Dermis microvascular lymphatic vessel endothelial cell (primary cell): ENCODE results near the gene DLGAP5. TPM values are rescaled to one million over a fixed set of nuclear protein-coding genes. Genes with fewer than 3 reads are reported as not detected.

ENCODE experiments used
- DNase-seq, 2 donors: peaks; one replicate each; pipeline versions ENCODE4 v3.0.0 to v3.0.0-alpha.2; 2010; ENCODE audit warnings: low read depth in 2 of 2
- total RNA-seq: library from RNA; depleted of rRNA; stranded (reverse); fragments of >200 nt; gene quantifications from 2 replicates; pipeline ENCODE4 v1.2.1, GENCODE V29; 2014

Gene DLGAP5
- total RNA-seq, 1 donor from 2014 or later, result 33.6 TPM

- peak in 1 of 2 donors; percentile 75 for DNase-seq
Measured at GRCh38 chr14:55129428-55130195, 61.8 kb downstream of the DLGAP5 start.

DNA sequence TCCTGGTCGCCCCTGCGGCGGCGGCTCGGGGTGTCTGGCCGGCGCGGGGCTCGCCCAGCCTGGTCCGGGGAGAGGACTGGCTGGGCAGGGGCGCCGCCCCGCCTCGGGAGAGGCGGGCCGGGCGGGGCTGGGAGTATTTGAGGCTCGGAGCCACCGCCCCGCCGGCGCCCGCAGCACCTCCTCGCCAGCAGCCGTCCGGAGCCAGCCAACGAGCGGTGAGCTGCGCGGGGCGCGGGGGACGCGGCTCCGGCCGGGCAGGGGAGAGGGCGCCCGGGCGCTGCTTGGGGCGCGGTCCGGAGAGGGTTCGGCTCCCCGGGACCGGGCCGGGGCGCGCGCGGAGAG, 62.3 kb downstream of the DLGAP5 start, which contains the start of gene LGALS3:
TSS of gene LGALS3 (plus strand) at position 167 of the 342 bp plus-strand sequence. CDS start 8,122 bp downstream, outside the sequence.
- DNase-seq, result peak in 1 of 2 donors; percentile 72

- no peak for DNase-seq
Measured at GRCh38 chr14:55128386-55129085, 62.8 kb downstream of the DLGAP5 start.

GRCh38 chr14:55127460-55127951, 63.9 kb downstream of the DLGAP5 start:
- DNase-seq, result no peak

- DNase-seq, result no peak
Measured at GRCh38 chr14:55126932-55127459, 64.4 kb downstream of the DLGAP5 start.

DNA sequence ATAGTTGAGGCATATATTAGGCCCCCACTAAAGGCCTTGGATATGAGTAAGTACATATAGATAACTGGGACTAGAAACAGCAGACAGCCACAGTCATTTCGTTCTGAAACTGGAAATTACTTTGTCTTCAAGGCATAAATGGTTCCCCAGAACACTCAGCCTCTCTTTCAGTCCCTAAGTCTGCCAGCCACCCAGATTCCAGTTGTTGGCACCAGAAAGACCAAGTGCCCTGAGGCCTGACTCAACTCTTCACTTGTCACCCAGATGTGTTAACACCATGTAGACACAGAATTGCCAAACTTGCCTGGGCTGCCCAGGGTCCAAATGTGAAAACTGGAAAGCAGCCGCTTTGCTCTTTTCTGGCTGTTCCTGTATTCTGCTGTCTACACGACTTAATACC, 65.4 kb downstream of the DLGAP5 start:
- DNase-seq, result no peak

DNA sequence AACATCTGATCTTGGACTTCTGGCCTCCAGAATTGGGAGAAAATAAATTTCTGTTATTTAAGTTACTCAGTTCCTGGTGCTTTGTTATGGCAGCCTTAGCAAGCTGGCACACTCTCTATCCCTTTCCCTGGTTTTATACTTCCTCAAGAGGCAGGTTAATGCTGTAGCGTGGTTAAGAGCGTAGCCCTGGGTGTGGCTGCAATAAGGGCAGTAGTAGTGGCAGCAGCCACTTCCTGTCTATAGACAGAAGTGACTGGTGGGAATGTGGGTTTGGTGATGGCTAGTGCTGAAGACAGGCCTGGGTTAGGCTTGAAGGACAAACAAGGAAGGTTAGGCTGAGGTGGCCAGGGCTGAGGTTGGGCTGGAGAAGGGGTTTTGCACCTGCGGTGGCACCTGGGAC, 66.0 kb downstream of the DLGAP5 start:
- DNase-seq, result no peak

- no peak for DNase-seq
Measured at GRCh38 chr14:55124774-55125386, 66.5 kb downstream of the DLGAP5 start.

DNA sequence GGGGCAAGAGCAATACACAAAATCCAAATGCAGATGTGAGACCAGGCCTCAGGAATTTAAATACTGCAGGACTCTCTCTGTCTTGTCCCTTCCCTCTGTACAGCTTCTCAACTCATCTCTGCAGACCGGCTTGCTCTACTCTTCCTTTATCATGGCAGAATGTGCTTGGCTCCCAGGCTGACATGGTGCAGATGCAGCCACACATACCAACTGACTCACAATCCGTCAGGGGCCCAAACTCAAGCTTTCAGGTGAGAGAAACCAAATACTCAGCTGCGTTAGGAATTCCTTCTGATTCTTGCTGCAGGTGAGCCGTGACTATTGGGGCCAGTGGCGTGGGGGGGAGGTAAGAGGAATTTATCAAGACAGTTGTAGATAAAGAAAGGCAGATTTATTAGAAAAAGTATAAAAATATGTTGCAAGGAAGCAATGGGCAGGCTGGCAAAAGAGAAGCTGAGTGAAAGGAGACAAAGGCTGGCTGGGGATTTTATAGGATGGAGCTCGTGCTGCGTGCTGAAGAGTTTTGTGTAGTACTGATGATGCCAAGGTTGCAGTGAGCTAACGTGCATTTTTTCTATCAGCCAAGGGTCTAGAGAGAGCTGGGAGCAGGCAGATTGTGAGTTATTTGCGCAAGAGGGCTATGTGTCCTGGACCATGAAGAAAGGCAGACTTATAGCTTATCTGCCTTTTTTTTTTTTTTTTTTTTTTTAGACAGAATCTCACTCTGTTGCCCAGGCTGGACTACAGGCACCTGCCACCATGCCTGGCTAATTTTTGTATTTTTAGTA, 67.3 kb downstream of the DLGAP5 start:
- DNase-seq, result no peak

DNA sequence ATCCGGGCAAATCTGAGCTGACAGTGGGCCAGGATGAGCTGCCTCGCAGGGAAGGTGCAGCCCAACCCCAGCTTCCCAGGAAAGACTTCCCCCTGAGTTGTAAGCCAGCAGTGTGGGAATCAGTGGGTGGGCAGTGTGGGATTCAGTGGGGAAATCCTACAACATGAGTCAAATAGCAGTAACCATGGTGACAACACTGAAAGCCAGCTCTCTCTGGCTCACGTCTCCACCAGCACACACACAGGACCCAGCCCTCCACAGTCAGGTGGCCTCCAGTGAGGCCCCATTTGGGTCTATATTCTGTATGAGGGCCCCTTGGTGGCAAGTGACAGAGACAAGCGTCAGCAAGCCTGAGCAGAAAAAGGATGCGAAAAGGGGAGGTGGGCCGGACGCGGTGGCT, 68.3 kb downstream of the DLGAP5 start:
- DNase-seq, result peak; percentile 40 to 76

DNA sequence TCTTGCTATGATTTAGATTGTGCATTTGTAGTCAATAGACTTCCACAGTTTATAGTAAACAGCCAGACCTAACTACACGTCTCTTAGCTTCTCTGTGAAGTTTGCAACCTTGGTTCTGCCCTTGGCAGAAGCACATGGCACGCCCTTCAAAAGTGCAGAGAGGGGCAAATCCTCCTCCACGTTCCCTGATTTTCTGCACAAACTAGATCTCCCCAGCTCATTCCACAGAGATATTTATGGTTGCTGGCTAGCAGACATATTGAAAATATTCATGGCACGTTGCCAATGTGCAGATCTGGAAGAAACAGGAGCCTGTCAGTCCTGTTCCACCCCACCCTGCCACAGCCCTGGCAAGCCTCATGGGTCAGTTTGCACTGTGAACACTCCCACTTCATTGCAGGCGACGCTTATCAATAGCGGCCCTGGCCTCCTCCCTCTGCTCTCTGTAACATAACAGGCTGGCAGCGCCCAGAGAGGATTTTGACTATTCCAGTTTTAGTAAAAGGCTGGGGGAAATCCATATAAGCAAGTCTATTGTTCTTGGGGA, 68.9 kb downstream of the DLGAP5 start:
- no peak for DNase-seq

DNA sequence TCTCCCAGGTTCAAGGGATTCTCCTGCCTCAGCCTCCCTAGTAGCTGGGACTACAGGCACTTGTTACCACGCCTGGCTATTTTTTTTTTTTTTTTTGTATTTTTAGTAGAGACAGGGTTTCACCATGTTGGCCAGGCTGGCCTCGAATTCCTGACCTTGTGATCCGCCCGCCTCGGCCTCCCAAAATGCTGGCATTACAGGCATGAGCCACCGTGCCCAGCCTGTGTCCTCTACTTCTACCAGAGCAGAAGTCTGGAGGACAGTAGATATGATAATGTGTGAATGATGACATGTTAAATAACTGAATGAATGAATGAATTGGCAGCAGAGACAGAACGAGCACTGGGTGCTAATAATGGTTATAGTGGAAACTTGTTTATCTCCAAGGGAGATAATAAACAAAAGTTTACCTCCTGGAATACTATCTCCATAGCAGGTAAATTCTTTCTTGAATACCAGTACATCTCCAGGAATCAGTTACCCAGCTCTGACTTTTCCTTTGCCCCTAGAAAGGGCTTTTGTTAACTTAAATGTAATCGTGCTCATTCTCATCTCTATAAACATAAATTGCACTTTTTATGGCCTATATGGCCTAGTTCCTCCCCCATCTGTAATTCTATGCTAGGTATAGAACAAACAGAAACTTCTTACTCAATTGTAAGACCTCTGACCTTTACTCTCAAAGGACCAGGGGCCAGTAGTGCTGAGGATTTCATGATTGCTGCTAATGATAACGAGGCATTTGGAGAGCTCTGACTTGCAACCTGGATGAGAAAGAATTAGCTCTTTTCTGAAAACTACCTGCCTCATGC, 69.6 kb downstream of the DLGAP5 start:
- DNase-seq, result no peak

- no peak for DNase-seq
Measured at GRCh38 chr14:55120571-55121495, 70.6 kb downstream of the DLGAP5 start.

- DNase-seq, result peak in 1 of 2 donors; percentile 31
Measured at GRCh38 chr14:55118761-55119160, 72.6 kb downstream of the DLGAP5 start.

DNA sequence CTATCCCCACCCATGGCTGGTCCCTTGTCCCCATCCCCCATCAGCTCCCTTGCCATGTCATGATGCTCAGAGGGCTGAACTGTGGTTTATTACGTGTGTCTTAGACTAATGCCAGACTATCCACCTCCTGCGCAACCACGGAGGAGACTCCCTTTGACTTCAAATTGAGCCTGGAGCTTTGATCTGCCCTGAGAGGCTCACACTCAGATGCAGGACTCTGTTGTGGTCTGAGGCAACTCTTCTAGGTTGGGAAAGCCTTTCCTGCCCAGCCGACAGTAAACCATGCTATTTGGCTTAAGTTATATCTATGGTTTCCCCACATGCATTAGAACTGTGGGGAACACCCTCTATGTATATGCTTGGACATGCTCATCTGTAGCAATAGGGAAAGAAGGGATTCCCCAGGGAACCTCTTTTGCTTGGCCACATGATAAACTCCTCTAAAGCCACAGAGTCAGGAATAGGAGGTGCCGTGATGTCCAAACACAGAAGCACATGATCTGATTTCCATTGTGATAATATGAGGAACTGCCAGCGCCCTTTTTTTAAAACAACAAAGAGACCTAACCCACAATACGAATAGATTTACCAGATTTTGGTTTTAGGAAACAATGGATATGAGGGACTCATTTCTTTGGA, 73.5 kb downstream of the DLGAP5 start:
- peak in 1 of 2 donors; percentile 29 for DNase-seq

- DNase-seq, result no peak
Measured at GRCh38 chr14:55116246-55117030, 74.9 kb downstream of the DLGAP5 start.

GRCh38 chr14:55115861-55116245, 75.5 kb downstream of the DLGAP5 start:
- no peak for DNase-seq

DNA sequence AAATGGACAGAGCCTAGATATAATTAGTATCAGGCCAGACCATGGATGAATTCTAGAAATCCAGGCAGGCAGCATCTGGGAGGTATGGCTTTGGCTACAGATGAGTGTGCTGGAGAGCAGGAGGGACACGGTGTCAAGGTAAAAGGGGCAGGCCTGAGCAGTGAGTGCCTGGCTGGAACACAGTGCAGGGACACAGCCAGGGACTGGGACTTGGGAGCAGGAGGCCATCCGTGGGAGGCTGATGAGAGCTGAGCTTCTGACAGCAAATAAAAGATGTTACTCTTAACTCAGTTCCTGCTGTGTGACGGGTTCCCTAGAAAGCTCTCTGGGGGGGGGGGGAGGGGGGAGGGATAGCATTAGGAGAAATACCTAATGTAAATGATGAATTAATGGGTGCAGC, 75.9 kb downstream of the DLGAP5 start:
- no peak for DNase-seq
